HG03378 (cell line): ENCODE measurements around the gene BRD3.

Experiments used
- ATAC-seq: cut with Tn5 transposase; IDR thresholded peaks from one replicate; pipeline ENCODE4 v1.9.1; 2021; ENCODE audit warnings: mild to moderate bottlenecking, moderate library complexity; ENCODE audit not compliant: unreplicated experiment

Gene BRD3

DNA sequence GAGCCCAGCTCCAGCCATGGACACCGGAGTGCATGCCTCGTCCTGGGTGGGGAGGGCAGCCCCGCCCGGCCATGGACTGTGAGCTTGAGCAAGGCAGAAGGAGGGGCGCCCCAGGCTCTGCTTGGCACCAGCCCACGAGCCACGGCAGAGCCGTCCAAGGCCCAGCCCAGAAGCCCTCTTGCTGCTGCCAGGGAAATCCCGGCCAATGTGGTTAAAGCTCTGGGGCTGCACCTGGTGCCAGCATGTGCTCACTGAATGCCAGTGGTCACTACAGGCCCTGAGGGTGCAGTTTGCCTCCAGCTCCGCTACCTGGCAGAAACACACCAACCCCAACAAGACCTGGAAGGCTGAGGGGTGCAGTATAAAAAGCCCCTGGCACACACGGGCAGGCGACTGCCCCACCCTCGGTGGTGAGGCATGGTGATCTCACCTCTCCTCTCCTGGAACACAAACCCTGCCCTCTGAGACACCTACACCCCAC lies 11.8 kb downstream of the BRD3 start:
- ATAC-seq, result no peak

DNA sequence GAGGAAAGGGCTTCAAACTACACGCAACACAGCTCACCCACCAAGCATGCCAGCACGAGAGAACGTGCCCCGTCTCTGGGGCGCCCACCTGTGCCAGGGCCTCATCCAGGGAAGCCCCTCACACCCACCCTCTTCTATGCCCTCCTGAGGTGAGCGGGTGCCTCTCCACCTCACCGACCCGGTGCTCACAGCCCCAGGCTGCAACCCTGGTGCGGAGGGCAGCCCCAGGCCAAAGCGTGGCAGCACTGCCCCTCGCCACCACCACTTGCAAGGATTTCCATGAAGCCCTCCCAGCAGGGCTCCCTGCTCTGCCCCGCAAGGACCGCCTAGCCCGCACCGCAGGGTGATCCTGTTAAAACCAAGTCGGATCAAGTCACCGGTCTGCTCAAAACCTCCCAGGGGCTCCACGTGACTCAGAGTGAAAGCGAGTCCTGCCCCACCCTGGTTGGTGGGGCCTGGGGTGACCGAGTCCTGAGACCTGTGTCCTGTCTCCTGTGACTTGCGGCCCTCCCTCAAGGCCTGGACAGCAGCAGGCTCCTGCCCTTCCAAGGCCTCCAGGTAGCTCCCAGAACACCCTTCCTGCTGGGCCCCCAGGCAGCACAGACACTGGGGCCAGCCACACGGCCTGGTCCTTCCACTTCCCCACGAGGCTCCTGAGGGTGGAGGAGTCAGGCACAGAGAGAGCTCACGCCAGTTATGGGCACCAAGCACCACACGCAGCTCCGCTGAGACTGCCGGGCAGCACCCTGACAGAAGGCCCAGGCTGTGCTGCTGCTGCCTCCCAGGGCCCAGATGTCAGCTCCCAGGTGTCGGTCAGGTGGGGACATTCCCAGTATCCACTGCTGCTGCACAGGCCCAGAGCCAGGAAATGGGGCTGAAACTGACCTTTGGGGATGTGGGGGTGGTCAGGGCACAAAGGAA lies 12.7 kb downstream of the BRD3 start:
- no peak for ATAC-seq

DNA sequence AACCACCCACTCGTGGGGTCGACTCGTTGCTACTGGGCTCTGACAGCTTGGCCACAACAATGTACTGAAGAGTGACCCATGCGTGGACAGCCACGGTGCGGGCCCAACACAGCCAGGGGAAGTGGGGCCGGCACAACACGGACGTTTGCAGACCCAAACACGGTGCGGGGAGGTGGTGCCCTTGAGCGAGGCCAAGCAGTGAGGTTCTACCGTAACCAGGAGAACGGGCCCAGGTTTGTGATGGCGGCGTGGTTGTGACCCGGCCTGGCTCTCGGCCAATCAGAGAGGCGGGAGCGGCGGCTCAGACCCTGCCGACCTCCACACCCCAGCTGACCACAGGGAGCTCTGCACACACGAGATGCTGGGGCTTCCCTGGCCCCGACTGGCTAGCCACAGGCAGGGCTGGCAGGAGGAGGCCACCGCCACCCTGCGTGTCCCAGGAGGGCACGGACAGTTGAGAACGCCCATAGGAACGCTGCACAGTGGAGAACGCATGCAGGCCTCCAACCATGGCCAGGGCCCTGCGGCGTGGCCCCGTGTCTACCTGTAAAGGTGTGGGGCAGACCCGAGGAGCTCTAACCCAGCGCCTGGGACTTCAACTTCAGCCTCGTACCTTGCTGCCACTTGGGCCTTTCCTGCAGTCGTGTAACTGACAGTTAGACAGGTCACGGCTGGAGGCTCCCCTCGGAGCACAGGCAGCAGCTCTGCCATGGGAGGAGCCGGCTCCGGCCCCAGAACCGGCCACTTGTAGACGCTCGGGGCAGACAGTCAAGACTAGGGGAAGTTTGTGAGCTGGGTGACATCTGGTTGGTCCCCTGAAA lies 13.7 kb downstream of the BRD3 start:
- ATAC-seq, result no peak

GRCh38 chr9:134053401-134053871 lies 14.4 kb downstream of the BRD3 start:
- no peak for ATAC-seq

DNA sequence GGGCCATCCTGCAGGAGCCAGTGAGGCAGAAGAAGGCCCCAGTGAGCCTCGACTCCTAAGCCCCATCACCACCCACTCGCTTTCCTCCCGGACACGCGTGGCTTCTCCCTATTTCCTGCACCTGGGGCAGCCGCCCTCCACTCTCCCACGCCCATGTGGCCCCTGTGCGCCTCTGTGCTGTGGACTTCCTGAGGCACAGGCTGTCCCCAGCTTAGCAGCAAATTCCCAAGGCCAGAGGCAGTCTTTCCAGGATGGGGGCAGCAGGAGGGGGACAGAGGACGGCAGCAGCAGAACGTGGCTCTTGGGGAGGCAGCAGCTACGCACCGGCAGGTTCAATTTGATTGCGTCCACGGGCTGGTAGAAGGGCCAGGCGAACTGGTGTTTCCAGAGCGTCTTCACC lies 14.9 kb downstream of the BRD3 start:
- no peak for ATAC-seq

GRCh38 chr9:134052491-134052890 lies 15.3 kb downstream of the BRD3 start:
- no peak for ATAC-seq

GRCh38 chr9:134051319-134051718 lies 16.5 kb downstream of the BRD3 start:
- ATAC-seq, result no peak

- no peak for ATAC-seq
These were observed 17.1 kb downstream of the BRD3 start for GRCh38 chr9:134050726-134051125.

- ATAC-seq, result no peak
These were observed 17.8 kb downstream of the BRD3 start for GRCh38 chr9:134049772-134050588.

DNA sequence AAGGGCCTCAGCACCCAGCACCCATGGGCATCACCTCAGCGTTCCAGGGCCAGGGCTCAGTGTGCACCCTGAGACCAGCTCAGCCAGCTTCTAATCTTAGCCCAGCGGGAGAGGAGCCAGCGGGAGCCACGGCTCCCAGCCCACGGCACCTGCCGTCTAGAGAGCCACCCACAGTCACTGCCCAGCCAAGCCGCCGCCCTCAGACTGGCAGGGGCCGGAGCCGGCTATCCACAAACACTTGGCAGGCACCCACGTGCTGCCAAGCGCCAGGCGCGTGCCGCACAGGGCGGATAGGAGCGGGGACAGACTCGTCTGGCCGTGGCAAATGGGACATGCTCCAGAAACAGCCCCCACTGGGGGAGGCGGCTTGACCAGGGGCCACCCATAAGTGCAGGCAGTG lies 18.6 kb downstream of the BRD3 start:
- no peak for ATAC-seq

GRCh38 chr9:134048582-134048968 lies 19.3 kb downstream of the BRD3 start:
- ATAC-seq, result no peak

- no peak for ATAC-seq
These were observed 19.8 kb downstream of the BRD3 start for GRCh38 chr9:134047868-134048581.

DNA sequence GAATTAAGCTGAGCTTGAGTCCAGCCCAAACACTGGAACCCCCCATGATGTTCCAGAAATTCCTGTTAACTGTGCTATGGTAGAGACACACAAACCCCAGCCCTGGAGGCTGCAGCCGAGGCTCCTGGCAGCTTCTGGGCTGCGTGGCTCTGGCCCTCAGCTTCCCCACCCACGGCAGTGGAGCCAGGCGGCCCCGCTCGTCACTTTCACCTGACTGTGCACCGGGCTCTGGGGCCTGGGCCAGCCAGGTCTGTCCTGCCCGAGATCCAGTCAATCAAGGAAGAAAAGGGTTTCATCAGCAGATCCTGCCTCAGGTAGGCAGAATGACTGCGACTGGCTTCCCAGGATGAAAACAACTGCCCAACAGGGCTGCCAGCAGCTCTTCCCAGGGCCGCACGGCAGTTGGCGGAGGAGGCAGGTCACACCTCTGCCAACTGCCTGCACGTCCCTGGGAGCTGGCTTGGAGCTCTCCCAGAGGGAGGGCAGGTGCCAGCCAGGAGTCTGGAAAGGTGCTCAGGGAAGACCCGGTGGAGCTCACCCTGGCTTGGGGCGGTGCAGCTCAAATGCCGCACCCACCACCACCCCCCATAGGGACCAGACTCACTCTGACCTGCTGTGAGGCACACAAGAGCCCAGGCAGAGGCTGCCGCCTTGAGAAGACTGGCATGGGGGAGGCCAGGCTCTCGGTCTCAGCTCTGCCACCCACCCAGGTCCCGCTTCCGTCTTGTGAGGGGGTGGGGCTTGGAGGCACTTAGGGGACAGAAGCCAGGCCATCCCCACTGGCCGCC lies 20.7 kb downstream of the BRD3 start:
- ATAC-seq, result no peak

DNA sequence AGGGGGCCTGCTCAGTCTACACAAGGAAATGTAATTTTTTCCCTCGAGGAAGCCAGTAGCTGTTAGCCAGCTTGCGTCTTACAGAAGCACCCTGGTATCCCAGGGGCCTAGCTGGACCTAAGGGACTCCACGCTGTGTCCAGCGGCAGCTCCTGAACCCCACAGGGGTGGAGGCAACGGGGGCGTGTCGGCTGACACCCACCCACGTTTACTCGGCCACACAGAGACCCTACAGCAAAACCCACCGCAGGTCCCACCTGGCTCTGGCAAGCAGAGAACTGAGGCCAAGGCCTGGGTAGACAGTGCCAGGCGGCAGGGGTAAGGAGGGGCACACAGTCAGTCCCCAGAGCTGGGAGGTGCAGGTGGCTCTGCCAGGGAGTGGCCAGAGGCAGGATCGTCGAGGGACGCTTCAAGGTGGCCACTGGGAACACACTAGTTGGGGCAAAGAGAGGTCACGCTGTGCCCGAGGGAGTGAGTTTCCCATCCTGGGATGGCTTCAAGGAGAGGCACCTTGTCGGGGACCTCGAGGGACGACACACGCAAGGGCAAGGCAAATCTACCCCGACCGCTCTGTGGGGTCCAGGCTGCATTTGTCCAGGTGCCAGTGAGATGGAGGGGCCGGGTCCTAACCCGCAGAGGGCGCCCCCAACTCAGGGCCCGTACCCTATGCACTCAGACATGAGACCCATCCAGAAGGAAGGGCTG lies 21.8 kb downstream of the BRD3 start:
- ATAC-seq, result no peak

DNA sequence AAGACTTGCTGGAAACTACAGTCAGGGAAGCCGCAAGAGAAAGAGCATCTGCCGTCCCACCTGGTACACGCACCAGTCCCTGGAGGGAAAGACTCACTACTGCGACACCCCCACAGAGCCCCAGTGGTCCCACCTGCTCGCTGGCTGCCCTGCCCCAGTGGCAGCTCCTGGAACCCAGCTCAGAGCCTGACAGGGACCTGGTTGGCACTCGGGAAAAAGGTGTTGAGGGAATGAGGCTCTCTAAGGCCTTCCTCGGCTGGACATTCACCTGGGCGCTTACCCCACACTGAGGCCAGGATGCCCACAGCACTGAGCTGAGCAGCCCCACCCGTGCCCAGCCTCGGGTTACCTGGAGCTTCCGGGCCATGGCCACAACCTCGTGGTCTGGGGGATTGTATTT lies 22.9 kb downstream of the BRD3 start:
- no peak for ATAC-seq

GRCh38 chr9:134043531-134043988 lies 24.3 kb downstream of the BRD3 start:
- ATAC-seq, result no peak

DNA sequence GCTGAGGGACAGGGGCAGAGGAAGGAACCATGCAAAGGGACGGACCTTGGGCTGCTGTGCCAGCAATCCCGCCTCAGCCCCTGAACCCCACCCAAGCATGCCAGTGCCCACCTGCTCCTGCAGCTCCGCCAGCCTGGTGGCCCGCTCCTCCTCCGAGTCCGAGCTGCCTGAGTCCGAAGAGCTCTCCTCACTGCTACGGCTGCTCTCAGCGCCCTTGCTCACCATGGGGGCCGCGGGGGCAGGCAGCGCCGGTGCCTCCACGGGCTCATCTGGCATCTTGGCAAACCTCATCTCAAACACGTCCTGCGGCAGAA lies 26.2 kb downstream of the BRD3 start:
- no peak for ATAC-seq

GRCh38 chr9:134040781-134041648 lies 26.8 kb downstream of the BRD3 start:
- ATAC-seq, result no peak
